Measurements from ENCODE around the gene ISL2. TPM values are rescaled to one million over a fixed set of nuclear protein-coding genes. Genes with fewer than 3 reads are reported as not detected.

The ISL2 gene
- total RNA-seq, 1 donor = 0.21 TPM

DNA sequence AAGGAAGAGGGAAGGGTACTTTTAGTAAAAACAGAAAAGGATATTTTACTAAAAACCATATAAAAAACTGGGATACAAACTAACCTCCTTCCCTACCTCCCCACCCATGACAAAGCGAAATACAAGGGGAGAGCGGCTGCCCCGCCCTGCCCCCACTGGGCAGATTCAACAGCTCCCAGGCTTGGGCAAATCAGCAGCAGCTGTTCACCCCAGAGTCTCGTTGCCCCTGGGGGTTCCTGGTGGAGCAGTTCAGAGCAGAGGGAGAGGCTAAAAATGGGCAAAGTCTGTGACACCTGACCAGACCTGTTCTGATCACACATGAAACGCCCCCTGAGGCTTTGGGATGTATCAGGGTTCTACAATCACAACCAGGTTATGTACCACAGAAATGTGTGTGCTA, 22.8 kb upstream of the ISL2 start:
- H3K9me3 ChIP-seq (ENCODE audit: low read depth, low read length) = no peaks in the 10 kb centered on the region
- H3K27me3 ChIP-seq (ENCODE audit: insufficient read depth, low read length) = no peaks in the 10 kb centered on the region
- peaks cover 18% of the 10 kb centered on the region for H3K4me1 ChIP-seq (ENCODE audit: insufficient read depth, low read length)
- H3K4me3 ChIP-seq (ENCODE audit: low read length) = no peak overlapping the region

GRCh38 chr15:76320012-76320411, 16.6 kb upstream of the ISL2 start:
- Histone ChIP-seq H3K4me3 (ENCODE audit: low read length) (no peak overlapping the region), H3K4me1 (ENCODE audit: insufficient read depth, low read length) (no peaks in the 10 kb centered on the region), H3K27me3 (ENCODE audit: insufficient read depth, low read length) (peaks cover 16% of the 10 kb centered on the region), H3K9me3 (ENCODE audit: low read depth, low read length) (no peaks in the 10 kb centered on the region)

DNA sequence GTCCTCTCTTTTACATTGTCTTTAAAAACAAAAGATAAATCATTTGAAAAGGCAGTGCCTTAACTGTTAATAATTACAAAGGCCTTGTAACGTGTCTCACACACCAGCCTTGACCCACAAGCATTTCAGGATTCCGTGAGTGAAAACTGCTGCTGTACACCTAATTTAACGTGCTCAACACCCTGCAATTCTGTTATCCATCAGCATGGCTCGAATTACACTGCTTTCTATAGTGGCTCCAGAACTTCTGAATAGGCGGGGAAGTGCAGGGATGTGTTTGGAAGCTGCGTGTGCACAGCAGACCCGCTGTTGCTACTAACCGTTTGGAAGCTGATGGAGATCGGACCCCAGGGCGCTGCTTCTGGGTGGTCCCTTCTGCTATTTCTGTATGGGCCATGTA, 15.4 kb upstream of the ISL2 start:
- Histone ChIP-seq H3K4me3 (ENCODE audit: low read length) (no peak overlapping the region), H3K27me3 (ENCODE audit: insufficient read depth, low read length) (peaks cover 20% of the 10 kb centered on the region), H3K9me3 (ENCODE audit: low read depth, low read length) (no peaks in the 10 kb centered on the region), H3K4me1 (ENCODE audit: insufficient read depth, low read length) (no peaks in the 10 kb centered on the region)

DNA sequence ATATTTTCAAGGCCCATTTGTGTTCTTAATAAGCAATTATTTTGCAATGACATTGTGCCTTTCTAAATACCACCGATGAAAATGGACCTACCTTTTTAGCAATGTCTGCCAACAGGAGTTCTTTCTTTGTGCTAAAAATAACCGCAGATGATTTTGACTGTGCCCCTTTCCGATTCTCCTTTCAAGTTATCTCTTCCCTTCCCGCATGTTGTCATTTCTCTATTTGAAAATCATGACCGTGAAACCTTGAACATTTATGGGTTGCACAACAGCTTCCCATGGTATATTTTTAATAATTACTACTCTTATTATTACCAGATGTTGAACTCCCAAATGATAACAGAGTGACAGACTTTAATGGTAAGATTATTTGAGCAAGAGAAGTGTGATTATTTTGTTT, 15.0 kb upstream of the ISL2 start:
- Histone ChIP-seq H3K9me3 (ENCODE audit: low read depth, low read length) (no peaks in the 10 kb centered on the region), H3K4me3 (ENCODE audit: low read length) (no peak overlapping the region), H3K4me1 (ENCODE audit: insufficient read depth, low read length) (no peaks in the 10 kb centered on the region), H3K27me3 (ENCODE audit: insufficient read depth, low read length) (peaks cover 20% of the 10 kb centered on the region)

GRCh38 chr15:76324066-76324465, 12.5 kb upstream of the ISL2 start:
- no peaks in the 10 kb centered on the region for H3K9me3 ChIP-seq (ENCODE audit: low read depth, low read length)

DNA sequence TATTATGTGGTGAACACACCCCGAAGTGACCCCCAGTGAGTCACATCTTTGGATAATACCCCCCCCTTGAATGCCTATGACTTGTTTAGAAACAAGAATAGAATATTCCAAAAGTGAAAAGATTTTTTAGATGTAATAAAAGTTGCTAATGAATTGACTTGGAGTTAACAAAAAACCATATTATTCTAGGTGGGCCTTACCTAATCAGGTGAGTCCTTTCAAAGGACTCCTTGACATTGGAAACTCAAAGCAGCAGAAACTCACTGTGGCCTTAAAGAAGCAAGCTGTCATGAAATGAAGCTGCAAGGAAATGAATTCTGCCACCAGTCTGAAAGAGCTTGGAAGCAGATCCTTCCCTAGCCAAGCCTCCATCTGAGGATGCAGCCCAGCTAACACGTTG, 10.9 kb upstream of the ISL2 start:
- peaks cover 23% of the 10 kb centered on the region for H3K27me3 ChIP-seq (ENCODE audit: insufficient read depth, low read length)
- H3K9me3 ChIP-seq (ENCODE audit: low read depth, low read length) = no peaks in the 10 kb centered on the region
- H3K4me3 ChIP-seq (ENCODE audit: low read length) = no peak overlapping the region
- no peaks in the 10 kb centered on the region for H3K4me1 ChIP-seq (ENCODE audit: insufficient read depth, low read length)

More at GRCh38 chr15:76324066-76324465, 12.5 kb upstream of the ISL2 start:
- Histone ChIP-seq H3K4me1 (ENCODE audit: insufficient read depth, low read length) (no peaks in the 10 kb centered on the region), H3K27me3 (ENCODE audit: insufficient read depth, low read length) (peaks cover 24% of the 10 kb centered on the region), H3K4me3 (ENCODE audit: low read length) (no peak overlapping the region)

GRCh38 chr15:76327191-76328105, 9.1 kb upstream of the ISL2 start:
- Histone ChIP-seq H3K4me3 (ENCODE audit: low read length) (no peak overlapping the region), H3K27me3 (ENCODE audit: insufficient read depth, low read length) (peaks cover 22% of the 10 kb centered on the region), H3K9me3 (ENCODE audit: low read depth, low read length) (no peaks in the 10 kb centered on the region), H3K4me1 (ENCODE audit: insufficient read depth, low read length) (no peaks in the 10 kb centered on the region)

GRCh38 chr15:76328106-76328696, 8.4 kb upstream of the ISL2 start:
- H3K27me3 ChIP-seq (ENCODE audit: insufficient read depth, low read length) = peaks cover 26% of the 10 kb centered on the region
- H3K4me1 ChIP-seq (ENCODE audit: insufficient read depth, low read length) = no peaks in the 10 kb centered on the region
- H3K9me3 ChIP-seq (ENCODE audit: low read depth, low read length) = no peaks in the 10 kb centered on the region
- no peak overlapping the region for H3K4me3 ChIP-seq (ENCODE audit: low read length)

DNA sequence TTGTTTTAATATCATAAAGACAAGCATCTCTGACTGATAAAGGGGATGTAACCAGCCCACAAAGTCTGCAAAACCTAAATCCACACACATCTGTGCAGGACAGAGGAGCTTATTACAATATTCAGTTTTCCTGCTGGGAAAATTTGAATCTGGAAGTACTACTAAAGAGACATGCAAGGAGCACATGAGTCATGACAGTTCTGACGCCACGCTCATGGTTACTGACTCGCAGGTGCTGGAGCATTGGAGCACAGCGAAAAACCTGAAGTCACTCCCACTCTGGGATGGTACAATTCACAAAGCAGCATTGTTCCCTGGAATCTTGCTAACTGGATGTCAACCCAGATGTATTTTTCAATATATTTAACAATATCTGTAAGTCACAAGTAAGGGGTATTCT, 7.6 kb upstream of the ISL2 start:
- H3K4me3 ChIP-seq (ENCODE audit: low read length) = no peak overlapping the region
- H3K9me3 ChIP-seq (ENCODE audit: low read depth, low read length) = no peaks in the 10 kb centered on the region
- peaks cover 29% of the 10 kb centered on the region for H3K27me3 ChIP-seq (ENCODE audit: insufficient read depth, low read length)
- H3K4me1 ChIP-seq (ENCODE audit: insufficient read depth, low read length) = no peaks in the 10 kb centered on the region

DNA sequence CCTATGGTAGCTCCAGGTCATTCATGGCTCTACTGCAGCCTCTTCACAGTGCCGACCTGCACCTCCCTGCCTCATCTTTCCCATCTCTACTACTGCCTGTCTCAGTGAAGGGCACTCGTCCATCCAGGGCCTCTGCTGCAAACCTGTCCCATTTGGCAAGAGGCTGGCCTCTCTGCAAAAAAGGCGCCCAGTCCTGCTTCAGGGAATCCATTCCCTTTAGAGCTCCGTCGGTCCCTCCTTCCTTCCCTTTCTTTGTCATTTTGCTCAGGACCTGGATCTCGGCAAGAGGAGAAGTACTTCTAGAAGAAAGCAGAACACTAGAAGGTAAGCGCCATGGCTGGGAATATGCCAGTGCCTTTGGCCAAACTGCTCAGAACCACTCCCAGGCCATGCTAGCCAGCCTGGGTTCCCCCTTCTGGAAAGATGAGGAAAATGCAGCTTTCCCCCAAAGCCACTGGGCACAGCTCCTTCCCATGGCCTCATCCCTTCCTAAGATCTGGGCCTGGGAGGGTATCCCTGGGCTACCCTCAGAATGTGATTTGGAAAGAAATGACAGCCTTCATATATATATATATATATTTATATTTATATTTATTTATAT, 6.4 kb upstream of the ISL2 start:
- Histone ChIP-seq H3K4me3 (ENCODE audit: low read length) (no peak overlapping the region), H3K9me3 (ENCODE audit: low read depth, low read length) (no peaks in the 10 kb centered on the region), H3K4me1 (ENCODE audit: insufficient read depth, low read length) (peaks cover 4% of the 10 kb centered on the region), H3K27me3 (ENCODE audit: insufficient read depth, low read length) (peaks cover 32% of the 10 kb centered on the region)

GRCh38 chr15:76332796-76333195, 3.8 kb upstream of the ISL2 start:
- no peak overlapping the region for H3K4me3 ChIP-seq (ENCODE audit: low read length)
- peaks cover 30% of the 10 kb centered on the region for H3K4me1 ChIP-seq (ENCODE audit: insufficient read depth, low read length)
- peaks cover 50% of the 10 kb centered on the region for H3K27me3 ChIP-seq (ENCODE audit: insufficient read depth, low read length)
- no peaks in the 10 kb centered on the region for H3K9me3 ChIP-seq (ENCODE audit: low read depth, low read length)

DNA sequence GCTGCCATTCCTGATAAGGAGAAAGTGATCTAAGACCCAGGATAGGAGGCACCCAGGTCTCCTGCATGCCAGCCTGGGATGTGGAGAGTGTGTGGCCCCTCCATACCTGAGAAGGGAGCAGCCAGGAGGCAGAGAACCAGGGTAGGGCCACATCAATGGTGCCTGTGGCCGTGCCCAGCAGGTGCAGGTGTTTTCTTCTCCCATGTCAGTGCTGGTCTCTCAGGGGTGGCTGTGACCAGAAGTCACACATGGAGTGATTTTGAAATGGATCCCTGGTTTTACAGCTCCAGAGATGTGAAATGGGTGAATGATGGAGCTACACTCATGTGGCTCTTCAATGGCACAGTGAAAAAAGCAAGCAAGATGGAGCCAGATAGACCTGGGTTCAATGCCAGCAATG, 3.3 kb upstream of the ISL2 start:
- H3K27me3 ChIP-seq (ENCODE audit: insufficient read depth, low read length) = peaks cover 54% of the 10 kb centered on the region
- peaks cover 35% of the 10 kb centered on the region for H3K4me1 ChIP-seq (ENCODE audit: insufficient read depth, low read length)
- no peaks in the 10 kb centered on the region for H3K9me3 ChIP-seq (ENCODE audit: low read depth, low read length)
- H3K4me3 ChIP-seq (ENCODE audit: low read length) = no peak overlapping the region

DNA sequence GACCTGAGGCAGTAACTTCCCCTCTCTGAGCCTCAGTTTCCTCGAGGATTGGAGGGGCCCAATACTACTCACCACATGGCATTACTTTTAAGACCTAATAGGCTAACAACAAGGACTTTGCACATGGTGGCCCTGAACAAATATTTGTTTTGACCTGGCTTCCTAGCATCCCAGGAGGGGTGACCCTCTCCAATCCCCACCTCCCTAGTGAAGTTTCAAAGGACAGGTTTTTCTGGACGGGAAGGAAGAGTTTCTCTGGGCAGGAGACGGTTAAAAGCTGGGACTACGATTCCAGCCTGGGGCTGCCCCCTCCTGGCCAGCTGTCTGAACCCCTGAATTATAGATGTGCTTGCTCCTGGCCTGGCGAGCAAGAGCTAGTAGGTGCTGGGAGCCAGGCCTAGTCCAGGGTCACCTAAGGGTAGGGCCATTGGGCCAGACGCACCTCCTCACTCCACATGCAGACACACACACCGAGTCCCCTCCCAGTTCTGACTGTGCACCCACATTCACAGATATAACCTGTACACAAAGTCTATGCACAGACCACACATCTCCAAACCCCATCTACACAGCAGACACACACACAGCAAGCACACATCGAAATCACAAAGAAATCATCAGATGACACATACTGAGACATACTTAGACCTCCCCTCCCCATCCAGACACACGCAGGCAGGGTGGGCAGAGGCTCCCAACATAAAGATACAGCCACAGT, 2.7 kb upstream of the ISL2 start:
- peaks cover 60% of the 10 kb centered on the region for H3K27me3 ChIP-seq (ENCODE audit: insufficient read depth, low read length)
- H3K4me3 ChIP-seq (ENCODE audit: low read length) = no peak overlapping the region
- H3K4me1 ChIP-seq (ENCODE audit: insufficient read depth, low read length) = peaks cover 41% of the 10 kb centered on the region
- H3K9me3 ChIP-seq (ENCODE audit: low read depth, low read length) = no peaks in the 10 kb centered on the region

DNA sequence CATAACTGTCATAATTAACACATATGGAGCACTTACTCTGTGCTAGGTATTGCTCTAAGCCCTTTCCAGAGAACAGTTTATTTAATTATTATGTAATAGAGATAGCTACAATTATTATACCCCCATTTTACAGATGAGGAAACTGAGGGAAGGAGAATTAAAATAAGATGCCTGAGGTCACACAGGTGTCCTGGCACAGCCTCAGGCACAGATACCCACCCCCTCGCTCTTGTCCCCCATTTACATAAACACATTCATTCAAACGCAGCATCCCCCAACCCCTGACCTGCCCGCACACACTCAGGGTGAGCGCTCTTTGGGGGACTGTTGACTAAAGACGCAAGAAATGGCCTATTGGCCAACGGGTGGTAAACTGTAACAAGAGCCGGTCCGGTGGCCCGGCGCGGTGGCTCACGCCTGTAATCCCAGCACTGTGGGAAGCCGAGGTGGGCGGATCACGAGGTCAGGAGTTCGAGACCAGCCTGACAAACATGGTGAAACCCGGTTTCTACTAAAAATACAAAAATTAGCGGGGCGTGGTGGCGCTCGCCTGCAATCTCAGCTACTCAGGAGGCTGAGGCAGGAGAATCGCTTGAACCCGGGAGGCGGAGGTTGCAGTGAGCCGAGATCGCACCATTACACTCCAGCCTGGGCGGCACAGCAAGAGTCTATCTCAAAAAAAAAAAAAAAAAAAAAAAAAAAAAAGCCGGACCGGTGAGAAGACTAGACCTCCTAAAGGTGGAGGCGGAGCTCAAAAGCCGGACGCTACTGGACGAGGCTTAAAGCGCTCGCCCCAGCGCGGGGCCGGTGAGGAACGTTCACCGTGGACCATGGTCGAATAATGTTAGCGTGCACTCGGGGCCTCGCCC, 1.9 kb upstream of the ISL2 start:
- Histone ChIP-seq H3K27me3 (ENCODE audit: insufficient read depth, low read length) (peaks cover 68% of the 10 kb centered on the region), H3K4me3 (ENCODE audit: low read length) (peak overlapping the region; percentile 32), H3K9me3 (ENCODE audit: low read depth, low read length) (no peaks in the 10 kb centered on the region), H3K4me1 (ENCODE audit: insufficient read depth, low read length) (peaks cover 49% of the 10 kb centered on the region)

Data from mononuclear cell (primary cell).